GM23338 (cell line): ENCODE measurements around the gene ZC3H7A. TPM values are rescaled to one million over a fixed set of nuclear protein-coding genes. Genes with fewer than 3 reads are reported as not detected.
A peak's percentile ranks its signal among the peaks of the same experiment; 100 is the strongest.

ENCODE experiments used
- ATAC-seq: fragments of 200-7000 bp; cut with Tn5 transposase; 3 replicates; pipeline ENCODE4 v1.9.1; 2020
- DNase-seq: peaks from one replicate; pipeline ENCODE4 v3.0.0-alpha.2; 2015; ENCODE audit warnings: low spot score
- H2AFZ ChIP-seq: fragments of 200-600 bp; sonication (generic); 2 replicates; pipeline ENCODE4 v1.8.0; 2016; ENCODE audit warnings: antibody characterized with exemption, mild to moderate bottlenecking, moderate library complexity
- H3F3A ChIP-seq: fragments of 200-600 bp; sonication (generic); replicated peaks from 2 replicates; pipeline ENCODE4 v1.8.0; 2017; ENCODE audit warnings: antibody characterized with exemption, mixed run types, low read depth
- H3K27ac ChIP-seq: fragments of 200-600 bp; sonication (generic); 2 replicates; pipeline ENCODE4 v1.6.1; 2016; ENCODE audit warnings: low read depth
- H3K27me3 ChIP-seq: fragments of 200-600 bp; sonication (generic); 2 replicates; pipeline ENCODE4 v1.8.0; 2016; ENCODE audit warnings: mild to moderate bottlenecking, mixed run types, moderate library complexity; ENCODE audit not compliant: insufficient read depth
- H3K36me3 ChIP-seq: fragments of 200-600 bp; sonication (generic); 2 replicates; pipeline ENCODE4 v1.8.0; 2016; ENCODE audit warnings: mild to moderate bottlenecking; ENCODE audit not compliant: insufficient read depth
- H3K4me1 ChIP-seq: fragments of 200-600 bp; sonication (generic); 2 replicates; pipeline ENCODE4 v1.8.0; 2016; ENCODE audit warnings: mild to moderate bottlenecking, moderate library complexity; ENCODE audit not compliant: insufficient read depth
- H3K4me2 ChIP-seq: fragments of 200-600 bp; sonication (generic); 2 replicates; pipeline ENCODE4 v1.7.1; 2017; ENCODE audit warnings: mixed run types
- H3K4me3 ChIP-seq: fragments of 200-600 bp; sonication (generic); 2 replicates; pipeline ENCODE4 v1.6.1; 2016; ENCODE audit warnings: mixed run types
- H3K79me2 ChIP-seq: fragments of 200-600 bp; sonication (generic); replicated peaks from 2 replicates; pipeline ENCODE4 v1.8.0; 2017; ENCODE audit warnings: mild to moderate bottlenecking; ENCODE audit not compliant: insufficient read depth
- H3K9me2 ChIP-seq: fragments of 200-600 bp; sonication (generic); 2 replicates; pipeline ENCODE4 v1.8.0; 2017; ENCODE audit not compliant: insufficient read depth
- H4K20me1 ChIP-seq: fragments of 200-600 bp; sonication (generic); replicated peaks from 2 replicates; pipeline ENCODE4 v1.8.0; 2017; ENCODE audit warnings: mild to moderate bottlenecking; ENCODE audit not compliant: insufficient read depth
- H3K27ac Mint-ChIP-seq: 2 replicates; pipeline ENCODE4 v1.8.0; 2020; ENCODE audit warnings: inconsistent platforms, mild to moderate bottlenecking, moderate library complexity, mixed read lengths
- H3K27me3 Mint-ChIP-seq: 3 replicates; pipeline ENCODE4 v1.8.0; 2022; ENCODE audit warnings: low read depth, mild to moderate bottlenecking, moderate library complexity, mixed read lengths, inconsistent platforms; ENCODE audit not compliant: insufficient read depth, poor library complexity
- H3K36me3 Mint-ChIP-seq: 3 replicates; pipeline ENCODE4 v1.8.0; 2021; ENCODE audit warnings: low read depth, mild to moderate bottlenecking, inconsistent platforms, moderate library complexity, mixed read lengths
- H3K4me1 Mint-ChIP-seq: 3 replicates; pipeline ENCODE4 v1.8.0; 2020; ENCODE audit warnings: mild to moderate bottlenecking, inconsistent platforms, mixed read lengths
- H3K4me3 Mint-ChIP-seq: 3 replicates; pipeline ENCODE4 v1.8.0; 2021; ENCODE audit warnings: moderate library complexity, mild to moderate bottlenecking, inconsistent platforms, mixed read lengths
- H3K9me3 Mint-ChIP-seq: 3 replicates; pipeline ENCODE4 v1.8.0; 2020; ENCODE audit warnings: moderate library complexity, mild to moderate bottlenecking, inconsistent platforms, mixed read lengths
- CREB1 ChIP-seq: fragments of 250-450 bp; sonication (Bioruptor Pico); IDR thresholded peaks from 2 replicates; pipeline ENCODE4 v1.5.0; 2020; ENCODE audit warnings: low read depth, mild to moderate bottlenecking, moderate library complexity
- EZH2 ChIP-seq: fragments of 200-600 bp; sonication (generic); IDR thresholded peaks from one replicate; pipeline ENCODE4 v1.8.0; 2017; ENCODE audit warnings: antibody characterized with exemption, mild to moderate bottlenecking, low read depth; ENCODE audit not compliant: unreplicated experiment
- EZH2phosphoT487 ChIP-seq: fragments of 200-600 bp; sonication (generic); IDR thresholded peaks from one replicate; pipeline ENCODE4 v1.8.1; 2018; ENCODE audit warnings: antibody characterized with exemption; ENCODE audit not compliant: unreplicated experiment
- JUNB ChIP-seq: IDR thresholded peaks from one replicate; pipeline ENCODE4 v1.6.1; 2016; ENCODE audit warnings: antibody characterized with exemption; ENCODE audit not compliant: unreplicated experiment
- POLR2AphosphoS5 ChIP-seq: IDR thresholded peaks from 2 replicates; pipeline ENCODE4 v1.6.1; 2016; ENCODE audit warnings: antibody characterized with exemption, low read depth
- STAT1 ChIP-seq: IDR thresholded peaks from one replicate; pipeline ENCODE4 v1.6.1; 2016; ENCODE audit warnings: antibody characterized with exemption; ENCODE audit not compliant: unreplicated experiment
- ZNF114 ChIP-seq: fragments of 250-450 bp; sonication (Bioruptor Pico); IDR thresholded peaks from 2 replicates; pipeline ENCODE4 v1.5.0; 2020; ENCODE audit warnings: mild to moderate bottlenecking, moderate library complexity
- ZNF331 ChIP-seq: fragments of 250-450 bp; sonication (Bioruptor Pico); IDR thresholded peaks from 2 replicates; pipeline ENCODE4 v1.5.0; 2020; ENCODE audit warnings: low read depth, mild to moderate bottlenecking, moderate library complexity
- polyA plus RNA-seq: library from polyadenylated mRNA; unstranded; fragments of >200 nt; fragmentation: Nextera tagmentation; extraction: Ambion mirVana; gene quantifications from 2 replicates; pipeline ENCODE4 v1.2.1, GENCODE V29; 2016
- total RNA-seq: library from RNA; depleted of rRNA; stranded (reverse); fragments of >200 nt; shearing (Covaris generic); gene quantifications from 2 replicates; pipeline ENCODE4 v1.2.3, GENCODE V29; 2014
- TF ChIP-seq, protein P1 (sequence below): IDR thresholded peaks from one replicate; pipeline ENCODE4 v1.6.1; 2018; ENCODE audit warnings: antibody characterized with exemption; ENCODE audit not compliant: unreplicated experiment
- TF ChIP-seq, protein P2 (sequence below): IDR thresholded peaks from 2 replicates; pipeline ENCODE4 v1.6.1; 2016; ENCODE audit warnings: antibody characterized with exemption
- TF ChIP-seq, protein P3 (sequence below), 2 experiments: fragments of 200-600 bp in 1 of 2; sonication (generic) in 1 of 2; conservative IDR thresholded peaks; 2 replicates each; pipeline versions ENCODE4 v1.5.1 to v1.6.1; 2016 to 2017; ENCODE audit warnings: antibody characterized with exemption in 2 of 2, low read depth in 2 of 2, mild to moderate bottlenecking in 2 of 2, moderate library complexity in 1 of 2

Gene ZC3H7A
- total and polyA plus RNA-seq, 2 experiments from 2014 or later = 32.7 to 42.2 TPM

DNA sequence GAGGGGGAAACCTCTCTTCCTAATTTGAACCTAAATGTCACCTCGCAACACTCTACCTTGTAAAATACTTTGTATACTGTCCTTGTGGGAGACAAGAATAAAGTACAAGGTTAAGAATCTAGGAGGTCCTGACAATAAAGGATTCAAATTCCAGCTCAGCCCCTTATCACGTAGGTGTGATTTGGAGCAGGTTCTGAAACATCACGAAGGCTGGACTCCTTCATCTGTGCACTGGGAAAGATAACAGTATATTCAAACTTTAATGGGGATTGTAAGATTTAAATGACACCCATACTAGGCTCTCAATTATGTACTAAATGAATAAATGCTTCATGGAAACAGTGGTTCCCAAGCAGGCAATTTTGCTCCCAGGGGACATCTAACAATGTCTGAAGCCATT, 56.5 kb downstream of the ZC3H7A start:
- ATAC-seq = no peak
- peaks cover 4% of the 10 kb centered on the region; the same call in 1 of the 2 replicates for H3K36me3 ChIP-seq
- Mint-ChIP-seq H3K36me3 (0 out of 3 replicates have a peak, but pooled peaks cover 5% of the 10 kb centered on the region), H3K9me3 (no peaks in the 10 kb centered on the region), H3K4me1 (peaks cover 19% of the 10 kb centered on the region), H3K27me3 (peaks cover 14% of the 10 kb centered on the region), H3K4me3 (peak overlapping the region; percentile 93), H3K27ac (no peak overlapping the region)
- no peaks in the 10 kb centered on the region for H3K9me2 ChIP-seq
- no peak for TF ChIP-seq EZH2
- TF ChIP-seq, protein P1, sequence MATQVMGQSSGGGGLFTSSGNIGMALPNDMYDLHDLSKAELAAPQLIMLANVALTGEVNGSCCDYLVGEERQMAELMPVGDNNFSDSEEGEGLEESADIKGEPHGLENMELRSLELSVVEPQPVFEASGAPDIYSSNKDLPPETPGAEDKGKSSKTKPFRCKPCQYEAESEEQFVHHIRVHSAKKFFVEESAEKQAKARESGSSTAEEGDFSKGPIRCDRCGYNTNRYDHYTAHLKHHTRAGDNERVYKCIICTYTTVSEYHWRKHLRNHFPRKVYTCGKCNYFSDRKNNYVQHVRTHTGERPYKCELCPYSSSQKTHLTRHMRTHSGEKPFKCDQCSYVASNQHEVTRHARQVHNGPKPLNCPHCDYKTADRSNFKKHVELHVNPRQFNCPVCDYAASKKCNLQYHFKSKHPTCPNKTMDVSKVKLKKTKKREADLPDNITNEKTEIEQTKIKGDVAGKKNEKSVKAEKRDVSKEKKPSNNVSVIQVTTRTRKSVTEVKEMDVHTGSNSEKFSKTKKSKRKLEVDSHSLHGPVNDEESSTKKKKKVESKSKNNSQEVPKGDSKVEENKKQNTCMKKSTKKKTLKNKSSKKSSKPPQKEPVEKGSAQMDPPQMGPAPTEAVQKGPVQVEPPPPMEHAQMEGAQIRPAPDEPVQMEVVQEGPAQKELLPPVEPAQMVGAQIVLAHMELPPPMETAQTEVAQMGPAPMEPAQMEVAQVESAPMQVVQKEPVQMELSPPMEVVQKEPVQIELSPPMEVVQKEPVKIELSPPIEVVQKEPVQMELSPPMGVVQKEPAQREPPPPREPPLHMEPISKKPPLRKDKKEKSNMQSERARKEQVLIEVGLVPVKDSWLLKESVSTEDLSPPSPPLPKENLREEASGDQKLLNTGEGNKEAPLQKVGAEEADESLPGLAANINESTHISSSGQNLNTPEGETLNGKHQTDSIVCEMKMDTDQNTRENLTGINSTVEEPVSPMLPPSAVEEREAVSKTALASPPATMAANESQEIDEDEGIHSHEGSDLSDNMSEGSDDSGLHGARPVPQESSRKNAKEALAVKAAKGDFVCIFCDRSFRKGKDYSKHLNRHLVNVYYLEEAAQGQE = no peak
- TF ChIP-seq, protein P2, sequence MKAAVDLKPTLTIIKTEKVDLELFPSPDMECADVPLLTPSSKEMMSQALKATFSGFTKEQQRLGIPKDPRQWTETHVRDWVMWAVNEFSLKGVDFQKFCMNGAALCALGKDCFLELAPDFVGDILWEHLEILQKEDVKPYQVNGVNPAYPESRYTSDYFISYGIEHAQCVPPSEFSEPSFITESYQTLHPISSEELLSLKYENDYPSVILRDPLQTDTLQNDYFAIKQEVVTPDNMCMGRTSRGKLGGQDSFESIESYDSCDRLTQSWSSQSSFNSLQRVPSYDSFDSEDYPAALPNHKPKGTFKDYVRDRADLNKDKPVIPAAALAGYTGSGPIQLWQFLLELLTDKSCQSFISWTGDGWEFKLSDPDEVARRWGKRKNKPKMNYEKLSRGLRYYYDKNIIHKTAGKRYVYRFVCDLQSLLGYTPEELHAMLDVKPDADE = no peak
- H3F3A ChIP-seq = peaks cover 11% of the 10 kb centered on the region; the same call in 1 of the 2 replicates
- no peaks in the 10 kb centered on the region for H3K27me3 ChIP-seq
- no peak overlapping the region for H2AFZ ChIP-seq
- peaks cover 9% of the 10 kb centered on the region; the same call in 1 of the 2 replicates for H3K4me1 ChIP-seq
- H3K4me3 ChIP-seq = no peak overlapping the region
- H3K79me2 ChIP-seq = peaks cover 55% of the 10 kb centered on the region
- no peak for DNase-seq
- H3K4me2 ChIP-seq = no peak overlapping the region
- H4K20me1 ChIP-seq = peaks cover 29% of the 10 kb centered on the region
- H3K27ac ChIP-seq = no peak overlapping the region

DNA sequence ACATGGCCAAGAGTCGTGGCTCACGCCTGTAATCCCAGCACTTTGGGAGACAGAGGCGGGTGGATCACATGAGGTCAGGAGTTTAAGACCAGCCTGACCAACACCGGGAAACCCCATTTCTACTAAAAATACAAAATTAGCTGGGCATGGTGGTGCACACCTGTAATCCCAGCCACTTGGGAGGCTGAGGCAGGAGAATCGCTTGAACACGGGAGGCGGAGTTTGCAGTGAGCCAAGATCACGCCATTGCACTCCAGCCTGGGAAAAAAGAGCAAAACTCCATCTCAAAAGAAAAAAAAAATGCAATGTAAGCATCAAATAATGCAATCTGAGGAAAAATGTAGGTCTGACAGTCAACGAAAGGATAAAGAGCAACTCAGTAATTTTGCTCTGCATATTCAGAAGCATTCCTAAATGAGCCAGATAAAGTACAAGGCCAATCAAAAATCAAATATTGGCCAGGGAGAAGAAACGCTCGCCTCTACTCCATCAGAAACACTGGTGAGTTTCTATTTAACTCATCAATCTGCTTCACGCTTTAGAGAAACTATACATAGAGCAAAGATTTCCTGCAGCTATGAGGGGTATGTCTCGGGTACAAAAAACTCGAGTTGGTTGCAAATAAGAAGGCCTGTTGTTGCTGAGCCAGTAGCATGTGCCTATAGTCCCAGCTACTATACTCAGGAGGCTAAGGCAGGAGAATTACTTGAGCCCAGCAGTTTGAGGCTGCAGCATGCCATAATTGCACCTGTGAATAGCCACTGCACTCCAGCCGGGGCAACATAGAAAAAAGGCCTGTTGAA, 58.1 kb downstream of the ZC3H7A start:
- Histone ChIP-seq H3K9me2 (no peaks in the 10 kb centered on the region), H3K36me3 (peaks cover 9% of the 10 kb centered on the region; the same call in 1 of the 2 replicates), H3K79me2 (peaks cover 55% of the 10 kb centered on the region), H3K4me2 (no peak overlapping the region), H3F3A (peaks cover 11% of the 10 kb centered on the region; the same call in 1 of the 2 replicates), H2AFZ (no peak overlapping the region), H3K27ac (0 out of 2 replicates have a peak overlapping the region, but pooled peaks have one; percentile 50), H3K4me1 (peaks cover 9% of the 10 kb centered on the region; the same call in 1 of the 2 replicates), H3K4me3 (no peak overlapping the region), H4K20me1 (peaks cover 31% of the 10 kb centered on the region), H3K27me3 (no peaks in the 10 kb centered on the region)
- no peak overlapping the region for H3K27ac Mint-ChIP-seq
- H3K4me1 Mint-ChIP-seq = peaks cover 16% of the 10 kb centered on the region
- peaks cover 10% of the 10 kb centered on the region for H3K27me3 Mint-ChIP-seq
- DNase-seq (no peak), ATAC-seq (no peak)
- H3K4me3 Mint-ChIP-seq = no peak overlapping the region
- H3K36me3 Mint-ChIP-seq = peaks cover 11% of the 10 kb centered on the region; the same call in 1 of the 3 replicates
- H3K9me3 Mint-ChIP-seq = no peaks in the 10 kb centered on the region
- TF ChIP-seq EZH2phosphoT487 = no peak
- TF ChIP-seq CREB1 (CRISPR knock-in tag) = no peak
- no peak for TF ChIP-seq ZNF331 (CRISPR knock-in tag)
- no peak for TF ChIP-seq STAT1
- TF ChIP-seq EZH2 = no peak
- no peak for TF ChIP-seq POLR2AphosphoS5
- TF ChIP-seq, protein P1 = no peak
- TF ChIP-seq, protein P2 = no peak
- no peak for TF ChIP-seq JUNB
- TF ChIP-seq, protein P3, sequence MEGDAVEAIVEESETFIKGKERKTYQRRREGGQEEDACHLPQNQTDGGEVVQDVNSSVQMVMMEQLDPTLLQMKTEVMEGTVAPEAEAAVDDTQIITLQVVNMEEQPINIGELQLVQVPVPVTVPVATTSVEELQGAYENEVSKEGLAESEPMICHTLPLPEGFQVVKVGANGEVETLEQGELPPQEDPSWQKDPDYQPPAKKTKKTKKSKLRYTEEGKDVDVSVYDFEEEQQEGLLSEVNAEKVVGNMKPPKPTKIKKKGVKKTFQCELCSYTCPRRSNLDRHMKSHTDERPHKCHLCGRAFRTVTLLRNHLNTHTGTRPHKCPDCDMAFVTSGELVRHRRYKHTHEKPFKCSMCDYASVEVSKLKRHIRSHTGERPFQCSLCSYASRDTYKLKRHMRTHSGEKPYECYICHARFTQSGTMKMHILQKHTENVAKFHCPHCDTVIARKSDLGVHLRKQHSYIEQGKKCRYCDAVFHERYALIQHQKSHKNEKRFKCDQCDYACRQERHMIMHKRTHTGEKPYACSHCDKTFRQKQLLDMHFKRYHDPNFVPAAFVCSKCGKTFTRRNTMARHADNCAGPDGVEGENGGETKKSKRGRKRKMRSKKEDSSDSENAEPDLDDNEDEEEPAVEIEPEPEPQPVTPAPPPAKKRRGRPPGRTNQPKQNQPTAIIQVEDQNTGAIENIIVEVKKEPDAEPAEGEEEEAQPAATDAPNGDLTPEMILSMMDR (conservative IDR thresholded peaks at IDR 0.05; ENCODE audit: low read depth in 2 of 2) = no peak
- no peak for TF ChIP-seq ZNF114 (CRISPR knock-in tag)
